GM12891 (cell line): ENCODE data around the gene OR5H2.

Experiments
- DNase-seq: peaks from one replicate; pipeline ENCODE4 v3.0.0; 2011; ENCODE audit warnings: low spot score; ENCODE audit not compliant: insufficient read length
- FAIRE-seq: peaks from 2 replicates; lab custom pipeline; 2011; peaks lifted over from hg19 to GRCh38; lab: Jason Lieb, UNC
- PAX5 ChIP-seq: IDR thresholded peaks from 2 replicates; pipeline ENCODE4 v1.6.1; 2011; ENCODE audit warnings: low read length, moderate library complexity, mild to moderate bottlenecking; ENCODE audit not compliant: insufficient read depth, severe bottlenecking
- POLR2A ChIP-seq: IDR thresholded peaks from 2 replicates; pipeline ENCODE4 v1.6.1; 2011; ENCODE audit warnings: low read depth, low read length, control low read depth
- POLR2AphosphoS5 ChIP-seq: IDR thresholded peaks from 2 replicates; pipeline ENCODE4 v1.6.1; 2011; ENCODE audit warnings: low read depth, low read length, control low read depth
- POU2F2 ChIP-seq: IDR thresholded peaks from 2 replicates; pipeline ENCODE4 v1.6.1; 2011; ENCODE audit warnings: low read depth, mild to moderate bottlenecking, control low read depth, low read length, moderate library complexity
- SPI1 ChIP-seq: IDR thresholded peaks from 2 replicates; pipeline ENCODE4 v1.6.1; 2011; ENCODE audit warnings: low read depth, low read length, control low read depth
- TAF1 ChIP-seq: IDR thresholded peaks from 2 replicates; pipeline ENCODE4 v1.6.1; 2011; ENCODE audit warnings: low read depth, low read length, control low read depth

The OR5H2 gene

DNA sequence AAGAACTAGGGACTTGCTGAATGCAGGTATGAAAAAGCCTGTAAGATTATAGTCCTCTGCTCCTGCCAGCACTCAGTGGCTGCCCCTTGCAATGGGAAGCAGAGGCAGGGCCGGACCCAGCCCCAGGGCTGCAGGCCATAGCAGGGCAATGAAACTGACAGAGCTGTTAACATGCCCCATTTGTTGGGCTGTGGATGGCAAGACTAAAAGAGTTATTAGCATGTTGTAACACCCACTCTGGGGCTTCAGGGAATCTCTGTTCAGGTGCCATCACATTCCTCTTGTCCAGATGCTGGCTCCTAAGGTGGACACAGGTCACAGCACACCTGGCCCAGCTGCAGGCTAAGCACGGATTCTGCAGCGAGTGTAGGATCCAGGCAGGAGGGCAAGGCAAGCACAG lies 7.4 kb upstream of the OR5H2 start:
- no peak for FAIRE-seq
- TF ChIP-seq POLR2AphosphoS5 (no peak), SPI1 (no peak), PAX5 (no peak), POLR2A (no peak), TAF1 (no peak), POU2F2 (no peak)

DNA sequence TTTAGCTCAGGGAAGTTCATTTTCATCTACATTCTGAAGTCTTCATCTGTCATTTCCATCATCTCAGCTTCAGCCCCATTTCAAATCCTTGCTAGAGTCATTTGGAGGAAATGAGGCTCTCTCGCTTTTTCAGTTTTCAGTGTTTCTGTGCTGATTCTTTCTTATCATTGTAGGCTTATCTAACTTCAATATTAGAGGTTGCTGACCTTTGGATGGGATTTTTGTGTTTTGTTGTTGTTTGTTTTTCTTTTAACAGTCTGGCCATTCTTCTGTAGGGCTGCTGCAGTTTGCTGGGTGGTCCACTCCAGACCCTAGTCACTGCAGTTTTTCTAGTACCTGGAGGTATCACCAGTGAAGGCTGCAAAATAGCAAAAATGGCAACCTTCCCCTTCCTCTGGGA lies 8.6 kb downstream of the OR5H2 start:
- FAIRE-seq (no peak), DNase-seq (no peak)
- TF ChIP-seq POLR2AphosphoS5 = no peak
- no peak for TF ChIP-seq TAF1
- TF ChIP-seq PAX5 = no peak
- TF ChIP-seq POU2F2 = no peak
- no peak for TF ChIP-seq SPI1
- TF ChIP-seq POLR2A = no peak

More for the DNA sequence above, 7.4 kb upstream of the OR5H2 start:
- no peak for DNase-seq

DNA sequence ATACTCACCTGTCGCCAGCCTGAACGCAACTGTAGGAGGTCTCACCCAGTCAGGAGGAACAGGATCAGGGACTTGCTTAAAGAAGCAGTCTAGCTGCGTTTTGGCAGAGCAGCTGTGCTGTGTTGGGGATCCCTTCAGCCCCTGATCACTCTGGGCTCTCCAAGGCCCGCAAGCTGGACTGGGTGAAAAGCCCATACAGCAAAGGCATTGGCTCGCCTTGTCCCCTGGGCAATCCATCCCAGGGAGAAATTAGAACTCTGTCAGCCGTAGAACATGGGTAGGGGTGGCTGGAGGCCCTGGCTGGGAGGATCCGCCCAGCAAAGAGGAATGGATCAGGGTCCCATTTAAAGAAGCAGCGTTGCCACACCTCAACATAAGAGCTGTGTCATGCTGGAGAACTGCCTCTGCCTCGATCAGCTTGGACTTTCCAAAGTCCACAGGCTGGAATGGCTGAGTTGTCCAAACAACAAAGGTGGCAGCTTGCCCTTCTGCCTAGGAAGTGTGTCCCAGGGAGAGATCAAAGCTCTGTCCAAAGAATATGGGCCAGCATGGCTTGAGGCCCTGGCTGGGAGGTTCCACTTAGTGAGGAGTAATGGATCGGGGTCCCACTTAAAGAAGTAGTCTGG lies 9.1 kb downstream of the OR5H2 start:
- no peak for FAIRE-seq
- TF ChIP-seq POU2F2 = no peak
- no peak for TF ChIP-seq POLR2AphosphoS5
- TF ChIP-seq TAF1 = no peak
- TF ChIP-seq POLR2A = no peak
- TF ChIP-seq PAX5 = no peak
- no peak for TF ChIP-seq SPI1
- DNase-seq = no peak

GRCh38 chr3:98322101-98322500 lies 39.8 kb downstream of the OR5H2 start:
- peak; percentile 54 for FAIRE-seq

DNA sequence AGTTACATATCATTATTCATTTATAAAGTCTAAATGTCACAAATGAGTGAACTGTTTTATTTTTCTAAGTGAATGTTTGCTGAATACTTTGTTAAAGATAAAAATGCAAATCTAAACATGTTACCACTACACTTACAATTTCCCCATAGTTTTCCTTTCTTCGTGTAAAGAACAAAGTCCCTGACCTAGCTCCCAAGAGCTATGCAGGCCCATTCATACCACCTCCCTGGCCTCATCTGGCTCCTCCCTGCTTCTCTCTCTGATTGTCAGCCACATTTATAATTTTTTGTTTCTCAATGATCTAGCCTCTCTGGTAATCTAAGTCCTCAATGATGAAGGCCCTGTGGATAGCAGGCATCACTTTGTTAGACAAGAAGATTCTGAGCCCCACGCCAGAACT lies 40.4 kb downstream of the OR5H2 start:
- no peak for FAIRE-seq
- DNase-seq = no peak
- no peak for TF ChIP-seq POU2F2
- TF ChIP-seq POLR2AphosphoS5 = no peak
- no peak for TF ChIP-seq POLR2A
- no peak for TF ChIP-seq TAF1
- no peak for TF ChIP-seq PAX5
- no peak for TF ChIP-seq SPI1

More at GRCh38 chr3:98322101-98322500, 39.8 kb downstream of the OR5H2 start:
- no peak for DNase-seq
- TF ChIP-seq POLR2A (no peak), POU2F2 (no peak), SPI1 (no peak), TAF1 (no peak), POLR2AphosphoS5 (no peak), PAX5 (no peak)

DNA sequence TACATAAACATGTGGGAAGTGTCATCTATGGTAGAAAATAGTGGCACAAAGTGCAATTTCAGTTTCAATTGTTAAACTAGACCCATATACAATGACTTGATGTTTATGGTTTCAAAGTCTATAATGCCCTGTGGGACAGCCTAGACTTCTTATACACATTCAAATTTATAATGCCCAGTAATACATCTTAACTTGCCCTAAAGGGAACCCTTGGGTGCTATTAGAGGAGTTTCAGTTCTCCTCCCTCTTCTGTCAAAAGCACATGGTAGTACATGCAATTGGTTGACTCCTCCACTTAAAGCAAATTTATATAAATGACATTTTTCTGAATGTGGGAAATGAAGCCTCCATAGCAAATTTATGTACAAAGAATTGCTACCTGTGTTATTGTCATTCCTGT lies 41.1 kb downstream of the OR5H2 start:
- DNase-seq = no peak
- FAIRE-seq = peak; percentile 20
- TF ChIP-seq SPI1 = 0 out of 2 replicates have a peak, but pooled peaks have one; percentile 14
- no peak for TF ChIP-seq TAF1

GRCh38 chr3:98325055-98325454 lies 42.8 kb downstream of the OR5H2 start:
- FAIRE-seq (no peak), DNase-seq (no peak)
- TF ChIP-seq POLR2A (no peak), POLR2AphosphoS5 (no peak), SPI1 (no peak), TAF1 (no peak), POU2F2 (no peak), PAX5 (no peak)

DNA sequence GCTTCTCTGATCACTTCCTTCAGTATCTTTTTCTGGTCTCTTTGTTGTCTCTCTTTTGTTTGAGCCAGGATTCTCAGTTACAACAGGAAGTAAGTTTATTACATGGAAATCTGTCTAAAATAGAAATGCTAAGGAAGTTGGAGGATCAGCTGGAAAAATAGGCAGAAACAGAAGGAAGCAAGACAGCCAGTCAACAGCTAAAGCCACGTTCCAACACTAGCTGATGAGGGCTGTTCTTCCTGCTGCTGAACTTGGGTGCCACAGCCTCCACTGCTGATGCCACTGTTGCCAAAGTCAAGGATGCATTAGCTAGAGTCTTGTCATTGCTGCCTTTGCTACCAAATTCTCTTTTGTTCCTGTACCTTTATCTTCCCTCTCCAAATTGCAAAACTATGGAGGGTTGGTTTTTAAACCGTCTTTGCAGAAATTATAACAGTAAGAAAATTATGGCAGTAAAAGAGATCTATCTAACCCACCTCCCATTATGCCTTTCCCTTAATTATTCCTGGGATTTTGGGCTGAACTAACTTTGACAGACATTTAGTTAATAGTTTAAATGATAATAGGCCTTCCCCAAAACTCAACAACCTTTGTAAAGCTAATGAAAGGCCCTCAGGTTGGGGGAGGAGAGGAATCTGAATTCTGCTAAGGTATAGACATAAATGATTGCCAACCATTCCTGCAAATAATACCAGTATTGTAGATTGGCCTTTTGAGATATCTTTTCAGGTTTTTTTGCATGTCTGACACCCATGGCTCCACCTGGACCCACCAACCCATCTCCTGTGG lies 44.0 kb downstream of the OR5H2 start:
- no peak for FAIRE-seq
- TF ChIP-seq PAX5 (no peak), POLR2AphosphoS5 (no peak), SPI1 (no peak), POLR2A (no peak), TAF1 (no peak), POU2F2 (no peak)

GRCh38 chr3:98326945-98327344 lies 44.6 kb downstream of the OR5H2 start:
- FAIRE-seq = peak; percentile 85
- no peak for DNase-seq
- TF ChIP-seq SPI1 = no peak
- no peak for TF ChIP-seq PAX5
- no peak for TF ChIP-seq POLR2AphosphoS5
- TF ChIP-seq TAF1 = no peak
- no peak for TF ChIP-seq POLR2A

More for the DNA sequence above, 44.0 kb downstream of the OR5H2 start:
- no peak for DNase-seq
